Activated T-cell treated with anti-CD3 and anti-CD28 coated beads, Interleukin-2, amount 50 U/mL, for 4 hours (primary cell): ENCODE data around the gene DNPH1. TPM values are rescaled to one million over a fixed set of nuclear protein-coding genes. Genes with fewer than 3 reads are reported as not detected.
A peak's percentile ranks its signal among the peaks of the same experiment; 100 is the strongest.

Source experiments
- ATAC-seq, 2 donors: fragments of 200-7000 bp; cut with Tn5 transposase; one replicate each; pipeline ENCODE4 v1.10.0; 2021
- DNase-seq: peaks from one replicate; pipeline ENCODE4 v3.0.0-alpha.2; 2020
- H3K27me3 Mint-ChIP-seq: one replicate; pipeline ENCODE4 v1.8.0; 2021; ENCODE audit warnings: low read depth, mixed read lengths
- H3K36me3 Mint-ChIP-seq: one replicate; pipeline ENCODE4 v1.8.0; 2022; ENCODE audit warnings: mixed read lengths; ENCODE audit not compliant: insufficient read depth
- H3K4me1 Mint-ChIP-seq: one replicate; pipeline ENCODE4 v1.8.0; 2021; ENCODE audit warnings: low read depth, mixed read lengths
- H3K4me3 Mint-ChIP-seq: one replicate; pipeline ENCODE4 v1.8.0; 2021; ENCODE audit warnings: mild to moderate bottlenecking, moderate library complexity, mixed read lengths
- H3K9me3 Mint-ChIP-seq: one replicate; pipeline ENCODE4 v1.8.0; 2021; ENCODE audit warnings: mixed read lengths
- total RNA-seq, 3 donors: library from RNA; stranded (reverse); gene quantifications; one replicate each; pipeline ENCODE4 v1.2.1, GENCODE V29; 2021

DNPH1 gene
- total RNA-seq, 3 donors from 2014 or later = 27.5 to 52.1 (median 51.0) TPM

DNA sequence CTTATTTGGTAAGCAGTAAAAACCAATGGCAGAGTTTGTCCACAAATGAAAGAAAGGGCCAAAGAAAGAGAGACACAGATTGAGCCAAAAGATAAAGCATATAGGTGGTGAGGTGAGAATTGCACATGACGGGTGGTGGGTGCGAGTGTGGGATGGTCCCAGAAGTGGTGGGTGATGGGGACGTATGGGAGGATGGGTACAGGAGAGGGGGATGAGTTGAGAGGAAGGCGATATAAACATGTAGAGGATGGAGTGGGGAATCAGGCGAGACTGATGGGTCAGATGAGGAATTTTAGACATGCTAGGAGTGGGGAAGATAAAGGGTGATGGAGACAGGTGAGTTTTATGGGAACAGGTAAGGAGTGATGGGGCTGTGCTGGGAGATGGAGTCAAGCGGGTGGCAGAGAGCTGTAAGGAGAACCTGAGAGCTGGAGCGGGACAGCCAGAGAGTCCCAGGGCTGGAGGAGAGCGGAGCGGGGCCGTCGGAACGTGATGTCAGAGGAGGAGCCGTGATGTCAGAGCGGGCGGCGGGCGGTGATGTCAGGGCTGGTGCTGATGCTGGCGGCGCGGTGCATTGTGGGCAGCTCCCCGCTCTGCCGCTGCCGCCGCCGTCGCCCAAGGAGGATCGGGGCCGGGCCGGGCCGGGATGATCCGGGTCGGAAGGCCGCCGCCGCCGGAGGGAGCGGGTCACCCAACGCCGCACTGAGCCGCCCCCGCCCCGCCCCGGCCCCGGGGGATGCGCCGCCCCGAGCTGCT, 13.8 kb upstream of the DNPH1 start, which contains the start of gene TTBK1:
Gene TTBK1, plus strand, starts transcription at position 574 of the 756 bp plus-strand sequence. CDS start 3,180 bp downstream, outside the sequence.
- H3K27me3 Mint-ChIP-seq = peaks cover 15% of the 10 kb centered on the region
- DNase-seq = no peak
- ATAC-seq = peak in 1 of 2 donors; percentile 5
- peaks cover 10% of the 10 kb centered on the region for H3K4me1 Mint-ChIP-seq
- H3K4me3 Mint-ChIP-seq = no peak within 1 kb of the TSS
- H3K9me3 Mint-ChIP-seq = peaks cover 5% of the 10 kb centered on the region
- peaks cover 2% of the 10 kb centered on the region for H3K36me3 Mint-ChIP-seq

DNA sequence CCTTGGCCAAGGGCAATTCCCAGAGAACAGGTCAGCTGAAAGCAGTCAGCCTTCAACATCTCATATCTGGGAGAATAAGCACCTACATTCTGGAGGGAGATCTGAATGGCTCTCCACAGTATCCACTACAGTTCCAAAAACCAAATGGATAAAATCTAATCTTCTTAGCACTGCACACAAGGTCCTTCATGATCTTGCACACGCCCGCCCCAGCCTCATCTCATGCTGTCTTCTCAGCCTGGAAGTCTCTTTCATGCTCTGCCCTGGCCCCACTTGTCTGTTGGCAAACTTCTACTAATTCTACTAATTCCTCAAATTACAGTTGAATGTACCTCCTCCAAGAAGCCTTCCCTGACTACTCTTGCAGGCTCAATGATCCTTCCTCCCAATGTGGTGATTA, 12.2 kb upstream of the DNPH1 start:
- H3K9me3 Mint-ChIP-seq = peaks cover 5% of the 10 kb centered on the region
- no peak for DNase-seq
- no peak for ATAC-seq
- peaks cover 28% of the 10 kb centered on the region for H3K27me3 Mint-ChIP-seq
- peaks cover 2% of the 10 kb centered on the region for H3K36me3 Mint-ChIP-seq
- H3K4me1 Mint-ChIP-seq = no peaks in the 10 kb centered on the region
- H3K4me3 Mint-ChIP-seq = no peak overlapping the region

DNA sequence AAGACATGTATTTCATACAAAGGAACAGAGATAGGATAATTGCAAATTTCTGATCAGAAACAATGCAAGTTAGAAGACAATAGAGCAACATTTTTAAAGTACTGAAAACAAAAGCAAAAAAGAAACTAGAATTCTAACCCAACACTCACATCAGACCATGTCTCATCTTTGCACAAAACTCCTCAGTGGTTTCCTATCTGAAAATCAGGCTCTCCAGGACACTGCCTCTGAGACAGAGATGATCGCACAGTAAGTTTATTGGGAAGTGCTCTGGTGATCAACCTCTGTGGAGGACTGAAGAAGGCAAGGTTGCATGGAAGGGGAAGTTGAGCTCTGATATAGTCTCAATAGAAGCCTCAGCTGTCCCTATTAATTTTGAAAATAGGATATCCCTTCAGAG, 11.7 kb upstream of the DNPH1 start:
- peak; percentile 25 to 27 for ATAC-seq
- H3K9me3 Mint-ChIP-seq = peaks cover 5% of the 10 kb centered on the region
- no peak overlapping the region for H3K4me3 Mint-ChIP-seq
- no peaks in the 10 kb centered on the region for H3K4me1 Mint-ChIP-seq
- H3K27me3 Mint-ChIP-seq = peaks cover 32% of the 10 kb centered on the region
- peaks cover 2% of the 10 kb centered on the region for H3K36me3 Mint-ChIP-seq
- DNase-seq = no peak

DNA sequence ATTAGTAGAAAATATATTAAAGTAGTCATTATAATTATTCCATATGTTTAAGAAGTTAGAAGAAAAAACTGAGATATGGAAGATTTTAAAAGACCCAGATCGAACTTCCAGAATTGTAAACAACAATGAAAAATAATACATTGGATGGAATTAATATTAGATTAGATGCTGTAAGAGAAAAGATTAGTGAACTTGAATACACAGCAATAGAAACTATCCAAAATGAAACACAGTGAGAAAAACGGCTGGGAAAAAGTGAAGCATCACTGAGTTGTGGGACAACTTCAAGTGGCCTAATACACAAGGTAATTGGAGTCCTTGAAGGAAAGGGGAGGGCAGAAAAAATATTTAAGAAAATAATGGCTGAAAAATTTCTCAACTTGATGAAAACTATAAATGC, 9.8 kb upstream of the DNPH1 start:
- H3K9me3 Mint-ChIP-seq = peaks cover 5% of the 10 kb centered on the region
- peaks cover 2% of the 10 kb centered on the region for H3K36me3 Mint-ChIP-seq
- ATAC-seq (no peak), DNase-seq (no peak)
- H3K27me3 Mint-ChIP-seq = peaks cover 32% of the 10 kb centered on the region
- no peak overlapping the region for H3K4me3 Mint-ChIP-seq
- H3K4me1 Mint-ChIP-seq = no peaks in the 10 kb centered on the region

DNA sequence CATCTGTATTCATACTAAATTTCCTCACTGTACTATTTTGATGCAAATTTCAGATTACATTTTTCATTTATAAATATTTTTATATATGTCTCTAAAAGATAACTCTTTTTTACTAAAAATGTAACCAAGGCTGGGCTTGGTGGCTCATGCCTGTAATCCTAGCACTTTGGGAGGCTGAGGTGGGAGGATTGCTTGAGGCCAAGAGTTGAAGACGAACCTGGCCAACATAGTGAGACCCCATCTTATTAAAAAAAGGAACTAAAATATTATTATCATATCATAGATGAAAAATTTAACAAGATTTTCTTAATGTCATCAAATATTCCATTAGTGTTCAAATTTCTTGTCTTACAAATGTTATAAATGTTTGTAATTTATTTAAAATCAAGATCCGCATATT, 6.6 kb upstream of the DNPH1 start:
- H3K36me3 Mint-ChIP-seq = peaks cover 2% of the 10 kb centered on the region
- peaks cover 33% of the 10 kb centered on the region for H3K27me3 Mint-ChIP-seq
- H3K4me1 Mint-ChIP-seq = no peaks in the 10 kb centered on the region
- peaks cover 5% of the 10 kb centered on the region for H3K9me3 Mint-ChIP-seq
- no peak overlapping the region for H3K4me3 Mint-ChIP-seq
- no peak for DNase-seq
- no peak for ATAC-seq

DNA sequence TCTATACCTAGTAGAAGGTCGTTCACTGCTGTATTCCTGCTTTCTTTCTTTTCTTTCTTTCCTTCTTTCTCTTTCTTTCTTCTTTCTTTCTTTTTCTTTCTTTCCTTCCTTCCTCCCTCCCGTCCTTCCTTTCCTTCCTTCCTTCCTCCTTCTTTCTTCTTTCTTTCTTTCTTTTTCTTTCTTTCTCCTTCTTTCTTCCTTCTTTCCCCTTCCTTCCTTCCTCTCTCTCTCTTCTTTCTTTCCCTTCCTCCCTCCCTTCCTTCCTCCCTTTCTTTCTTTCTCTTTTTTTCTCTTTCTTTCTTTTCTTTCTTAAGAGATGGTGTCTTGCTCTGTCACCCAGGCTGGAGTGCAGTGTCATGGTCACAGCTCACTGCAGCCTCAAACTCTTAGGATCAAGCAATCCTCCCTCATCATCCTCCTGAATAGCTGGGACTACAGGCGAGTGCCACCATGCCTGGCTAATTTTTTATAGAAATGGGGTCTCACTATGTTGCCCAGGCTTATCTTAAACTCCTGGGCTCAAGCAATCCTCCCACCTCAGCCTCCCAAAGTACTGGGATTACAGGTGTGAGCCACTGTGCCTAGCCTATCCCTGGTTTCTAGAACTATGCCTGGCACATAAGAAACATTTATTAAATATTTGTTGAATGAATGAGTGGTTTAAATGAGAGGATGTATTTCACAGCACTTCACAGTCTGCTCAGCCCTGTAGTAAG, 2.6 kb upstream of the DNPH1 start:
- no peak for DNase-seq
- Mint-ChIP-seq H3K4me3 (no peak overlapping the region), H3K4me1 (peaks cover 17% of the 10 kb centered on the region), H3K36me3 (no peaks in the 10 kb centered on the region), H3K27me3 (peaks cover 9% of the 10 kb centered on the region), H3K9me3 (no peaks in the 10 kb centered on the region)
- ATAC-seq = no peak

DNA sequence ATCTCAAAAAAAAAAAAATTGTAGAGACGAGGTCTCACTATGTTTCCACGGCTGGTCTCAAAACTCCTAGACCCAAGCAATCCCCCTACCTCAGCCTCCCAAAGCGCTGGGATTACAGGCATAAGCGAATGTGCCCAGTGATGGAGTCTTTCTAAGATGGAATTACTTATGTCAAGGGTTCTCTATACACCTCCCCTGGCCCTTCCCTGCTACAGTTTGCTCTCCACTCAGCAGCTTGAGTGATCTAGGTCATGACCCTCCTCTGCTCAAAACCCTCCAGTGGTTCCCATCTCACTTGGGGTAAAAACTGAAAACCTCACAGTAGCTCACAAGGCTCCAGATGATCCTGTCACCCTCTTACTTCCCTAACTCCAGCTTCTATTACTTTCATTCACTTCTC, 1.8 kb upstream of the DNPH1 start:
- Mint-ChIP-seq H3K4me1 (peaks cover 26% of the 10 kb centered on the region), H3K4me3 (no peak overlapping the region), H3K27me3 (peaks cover 3% of the 10 kb centered on the region), H3K9me3 (no peaks in the 10 kb centered on the region), H3K36me3 (peaks cover 6% of the 10 kb centered on the region)
- ATAC-seq (no peak), DNase-seq (no peak)

DNA sequence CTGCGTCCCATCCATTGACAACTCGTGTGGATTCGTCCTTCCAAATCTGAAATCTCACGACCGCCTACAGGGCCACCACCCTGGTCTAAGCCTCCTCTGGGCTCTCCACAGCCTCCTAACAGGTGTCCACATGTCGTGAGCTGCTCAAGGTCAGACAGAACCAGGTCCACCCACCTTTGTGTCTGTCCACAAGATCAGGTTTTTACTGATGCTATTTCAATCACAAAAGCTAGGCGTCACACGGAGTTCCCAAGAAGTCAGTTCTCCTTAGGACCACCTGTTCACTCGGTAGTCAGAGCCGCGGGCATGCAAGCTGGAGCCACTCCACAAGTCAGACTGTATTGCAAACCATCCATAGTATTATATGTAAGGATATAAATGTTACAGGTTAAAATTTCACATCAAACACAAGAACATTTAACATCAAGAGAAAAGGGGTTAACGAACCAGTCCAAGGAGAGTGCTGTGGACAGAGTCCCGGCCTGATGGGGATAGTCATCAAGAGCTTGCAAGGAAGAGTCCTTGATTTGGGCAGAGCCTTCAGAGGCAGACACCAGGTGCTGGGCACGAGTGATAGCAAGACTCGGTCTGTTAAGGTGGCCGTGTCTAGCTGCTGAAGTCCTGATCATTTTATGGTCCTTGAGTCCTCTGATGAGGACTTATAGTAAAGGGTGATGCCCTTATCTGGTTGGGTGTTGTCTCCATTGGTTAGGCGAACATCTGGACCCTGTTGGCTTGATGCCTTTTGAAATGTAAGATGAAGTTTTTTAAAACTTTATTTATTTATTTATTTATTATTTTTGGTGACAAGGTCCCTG, 731 bp upstream of the DNPH1 start:
- ATAC-seq = peak; percentile 1 to 7
- Mint-ChIP-seq H3K27me3 (peaks cover 3% of the 10 kb centered on the region), H3K4me1 (peaks cover 35% of the 10 kb centered on the region)

DNA sequence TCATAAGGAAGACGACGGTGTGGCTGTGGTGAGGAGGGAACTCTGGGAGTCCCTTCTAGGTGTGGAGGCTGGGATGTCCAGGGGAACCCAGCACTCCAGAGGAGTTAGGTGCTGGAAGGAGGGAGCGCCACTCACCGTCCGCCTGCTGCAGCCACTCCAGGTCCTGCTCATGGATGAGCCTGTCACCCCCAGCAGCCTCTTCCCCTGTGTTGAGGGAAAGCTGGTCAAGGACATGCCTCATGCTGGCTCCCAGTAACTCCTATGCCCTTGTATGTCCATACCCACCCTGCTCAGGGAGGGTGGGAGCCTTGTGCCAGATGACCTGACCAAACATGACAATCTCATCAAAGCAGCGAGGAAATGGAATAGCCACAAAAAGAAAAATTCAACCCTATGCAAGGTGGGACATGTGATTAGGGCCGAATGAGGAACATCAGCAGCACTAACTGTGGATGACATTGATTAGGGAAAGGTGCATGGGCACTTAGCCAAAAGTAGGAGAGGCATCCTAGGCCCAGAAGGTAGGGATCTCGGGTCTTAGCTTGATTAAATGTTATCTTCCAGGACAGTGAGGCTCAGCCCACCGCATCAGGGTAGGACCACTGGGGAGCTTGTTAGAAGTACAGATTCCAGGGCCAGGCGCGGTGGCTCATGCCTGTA, 3.0 kb downstream of the DNPH1 start:
- H3K27me3 Mint-ChIP-seq = no peaks in the 10 kb centered on the region
- peak overlapping the region; percentile 35 for H3K4me3 Mint-ChIP-seq
- ATAC-seq = no peak
- H3K9me3 Mint-ChIP-seq = no peaks in the 10 kb centered on the region
- DNase-seq = no peak
- H3K4me1 Mint-ChIP-seq = peaks cover 60% of the 10 kb centered on the region
- peaks cover 20% of the 10 kb centered on the region for H3K36me3 Mint-ChIP-seq

More for the DNA sequence above, 731 bp upstream of the DNPH1 start:
- Mint-ChIP-seq H3K36me3 (peaks cover 11% of the 10 kb centered on the region), H3K4me3 (peak overlapping the region; percentile 84), H3K9me3 (no peaks in the 10 kb centered on the region)
- DNase-seq = no peak

DNA sequence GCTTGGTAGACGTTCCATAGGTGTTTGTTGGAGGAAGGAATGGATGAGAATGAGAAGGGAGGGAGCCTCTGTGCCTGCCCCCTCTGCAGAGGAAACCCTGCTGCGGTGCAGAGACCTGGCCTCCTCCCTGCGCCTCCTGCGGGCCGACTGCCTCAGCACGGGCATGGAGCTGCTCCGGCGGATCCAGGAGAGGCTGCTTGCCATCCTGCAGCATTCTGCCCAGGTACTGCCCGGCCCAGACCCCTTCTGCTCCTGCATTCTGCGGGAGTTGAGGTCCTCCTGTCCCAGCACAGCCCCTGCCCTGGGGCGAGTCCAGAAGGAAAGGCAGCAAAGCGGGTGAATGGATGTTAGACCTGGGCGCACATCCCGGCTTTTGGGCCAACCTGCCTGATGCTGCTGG, 6.1 kb downstream of the DNPH1 start:
- H3K4me3 Mint-ChIP-seq = peak overlapping the region; percentile 62
- H3K4me1 Mint-ChIP-seq = peaks cover 57% of the 10 kb centered on the region
- no peaks in the 10 kb centered on the region for H3K9me3 Mint-ChIP-seq
- H3K36me3 Mint-ChIP-seq = peaks cover 23% of the 10 kb centered on the region
- DNase-seq = no peak
- no peak for ATAC-seq
- no peaks in the 10 kb centered on the region for H3K27me3 Mint-ChIP-seq

DNA sequence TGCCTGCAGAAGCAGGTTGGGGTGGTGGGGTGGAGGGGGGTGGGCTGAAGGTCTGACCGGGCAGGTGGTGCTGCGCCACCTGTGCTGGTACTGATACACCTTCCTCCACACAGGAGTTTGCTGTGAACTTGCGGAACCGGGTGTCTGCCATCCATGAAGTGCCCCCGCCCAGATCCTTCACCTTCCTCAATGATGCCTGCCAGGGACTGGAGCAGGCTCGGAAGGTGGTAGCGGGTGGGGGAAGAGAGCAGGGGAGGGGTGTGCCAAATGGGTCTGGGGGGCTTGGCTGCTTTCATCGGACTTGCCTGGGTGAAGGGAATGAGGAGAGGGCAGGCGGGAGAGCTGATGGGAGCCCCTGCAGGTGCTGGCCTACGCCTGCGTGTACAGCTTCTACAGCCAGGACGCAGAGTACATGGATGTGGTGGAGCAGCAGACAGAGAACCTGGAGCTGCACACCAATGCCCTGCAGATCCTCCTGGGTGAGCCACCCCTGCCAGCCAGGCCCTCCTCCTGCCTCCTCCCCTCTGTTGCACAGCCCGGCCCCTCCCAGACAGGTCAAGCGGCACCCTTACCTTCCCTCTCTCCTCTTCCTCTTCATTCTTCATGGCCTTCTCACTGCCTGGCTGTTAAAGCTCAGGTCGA, 6.7 kb downstream of the DNPH1 start:
- ATAC-seq (no peak), DNase-seq (no peak)
- peaks cover 52% of the 10 kb centered on the region for H3K4me1 Mint-ChIP-seq
- no peaks in the 10 kb centered on the region for H3K9me3 Mint-ChIP-seq
- no peaks in the 10 kb centered on the region for H3K27me3 Mint-ChIP-seq
- H3K36me3 Mint-ChIP-seq = peaks cover 25% of the 10 kb centered on the region
- H3K4me3 Mint-ChIP-seq = peak overlapping the region; percentile 62

DNA sequence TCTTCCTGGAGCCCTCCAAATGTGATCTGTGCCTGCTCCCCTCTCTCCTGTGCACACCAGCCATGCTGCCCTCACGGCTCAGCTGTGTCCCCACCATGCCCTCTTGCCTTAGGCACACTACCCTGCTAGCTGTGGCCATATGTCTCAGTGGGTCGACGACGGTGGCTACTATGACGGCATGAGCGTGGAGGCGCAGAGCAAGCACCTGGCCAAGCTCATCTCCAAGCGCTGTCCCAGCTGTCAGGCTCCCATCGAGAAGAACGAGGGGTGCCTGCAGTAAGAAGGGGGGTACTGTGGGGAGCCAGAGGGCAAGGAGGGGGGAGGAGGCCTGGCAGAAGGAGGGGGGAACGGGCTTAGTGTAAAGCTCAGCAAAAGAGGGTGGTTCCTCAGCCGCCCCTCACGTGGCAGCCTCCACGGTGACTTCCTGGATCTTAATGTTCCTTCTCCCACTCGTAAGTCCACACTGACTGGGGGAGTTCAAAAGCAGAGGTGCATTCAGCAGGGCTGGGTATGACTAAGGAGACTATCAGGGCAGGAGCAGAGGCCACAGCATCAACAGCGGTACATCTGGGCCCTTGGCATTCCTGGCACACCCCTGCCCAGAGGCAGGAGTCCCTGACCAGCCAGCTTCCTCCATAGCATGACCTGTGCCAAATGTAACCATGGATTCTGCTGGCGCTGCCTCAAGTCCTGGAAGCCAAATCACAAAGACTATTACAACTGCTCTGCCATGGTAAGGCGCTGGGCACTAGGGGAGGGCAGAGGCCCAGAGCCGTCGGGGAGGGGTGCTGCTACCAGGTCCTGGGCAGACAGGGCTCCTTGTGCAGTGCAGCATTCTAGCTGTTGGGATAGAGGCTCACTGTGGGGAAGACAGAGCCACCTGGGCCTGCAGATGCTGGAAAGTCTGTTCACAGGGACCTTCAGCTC, 8.0 kb downstream of the DNPH1 start:
- H3K4me3 Mint-ChIP-seq = no peak overlapping the region
- H3K4me1 Mint-ChIP-seq = peaks cover 44% of the 10 kb centered on the region
- DNase-seq (no peak), ATAC-seq (no peak)
- H3K36me3 Mint-ChIP-seq = peaks cover 23% of the 10 kb centered on the region
- no peaks in the 10 kb centered on the region for H3K27me3 Mint-ChIP-seq
- H3K9me3 Mint-ChIP-seq = no peaks in the 10 kb centered on the region
